GM23338 (cell line): ENCODE data around the gene MERTK. TPM values are rescaled to one million over a fixed set of nuclear protein-coding genes. Genes with fewer than 3 reads are reported as not detected.

Experiments used
- ATAC-seq: fragments of 200-7000 bp; cut with Tn5 transposase; 3 replicates; pipeline ENCODE4 v1.9.1; 2020
- DNase-seq: peaks from one replicate; pipeline ENCODE4 v3.0.0-alpha.2; 2015; ENCODE audit warnings: low spot score
- H2AFZ ChIP-seq: fragments of 200-600 bp; sonication (generic); 2 replicates; pipeline ENCODE4 v1.8.0; 2016; ENCODE audit warnings: antibody characterized with exemption, mild to moderate bottlenecking, moderate library complexity
- H3F3A ChIP-seq: fragments of 200-600 bp; sonication (generic); replicated peaks from 2 replicates; pipeline ENCODE4 v1.8.0; 2017; ENCODE audit warnings: antibody characterized with exemption, mixed run types, low read depth
- H3K27ac ChIP-seq: fragments of 200-600 bp; sonication (generic); 2 replicates; pipeline ENCODE4 v1.6.1; 2016; ENCODE audit warnings: low read depth
- H3K27me3 ChIP-seq: fragments of 200-600 bp; sonication (generic); 2 replicates; pipeline ENCODE4 v1.8.0; 2016; ENCODE audit warnings: mild to moderate bottlenecking, mixed run types, moderate library complexity; ENCODE audit not compliant: insufficient read depth
- H3K36me3 ChIP-seq: fragments of 200-600 bp; sonication (generic); 2 replicates; pipeline ENCODE4 v1.8.0; 2016; ENCODE audit warnings: mild to moderate bottlenecking; ENCODE audit not compliant: insufficient read depth
- H3K4me1 ChIP-seq: fragments of 200-600 bp; sonication (generic); 2 replicates; pipeline ENCODE4 v1.8.0; 2016; ENCODE audit warnings: mild to moderate bottlenecking, moderate library complexity; ENCODE audit not compliant: insufficient read depth
- H3K4me2 ChIP-seq: fragments of 200-600 bp; sonication (generic); 2 replicates; pipeline ENCODE4 v1.7.1; 2017; ENCODE audit warnings: mixed run types
- H3K4me3 ChIP-seq: fragments of 200-600 bp; sonication (generic); 2 replicates; pipeline ENCODE4 v1.6.1; 2016; ENCODE audit warnings: mixed run types
- H3K79me2 ChIP-seq: fragments of 200-600 bp; sonication (generic); replicated peaks from 2 replicates; pipeline ENCODE4 v1.8.0; 2017; ENCODE audit warnings: mild to moderate bottlenecking; ENCODE audit not compliant: insufficient read depth
- H3K9me2 ChIP-seq: fragments of 200-600 bp; sonication (generic); 2 replicates; pipeline ENCODE4 v1.8.0; 2017; ENCODE audit not compliant: insufficient read depth
- H4K20me1 ChIP-seq: fragments of 200-600 bp; sonication (generic); replicated peaks from 2 replicates; pipeline ENCODE4 v1.8.0; 2017; ENCODE audit warnings: mild to moderate bottlenecking; ENCODE audit not compliant: insufficient read depth
- H3K27ac Mint-ChIP-seq: 2 replicates; pipeline ENCODE4 v1.8.0; 2020; ENCODE audit warnings: inconsistent platforms, mild to moderate bottlenecking, moderate library complexity, mixed read lengths
- H3K27me3 Mint-ChIP-seq: 3 replicates; pipeline ENCODE4 v1.8.0; 2022; ENCODE audit warnings: low read depth, mild to moderate bottlenecking, moderate library complexity, mixed read lengths, inconsistent platforms; ENCODE audit not compliant: insufficient read depth, poor library complexity
- H3K36me3 Mint-ChIP-seq: 3 replicates; pipeline ENCODE4 v1.8.0; 2021; ENCODE audit warnings: low read depth, mild to moderate bottlenecking, inconsistent platforms, moderate library complexity, mixed read lengths
- H3K4me1 Mint-ChIP-seq: 3 replicates; pipeline ENCODE4 v1.8.0; 2020; ENCODE audit warnings: mild to moderate bottlenecking, inconsistent platforms, mixed read lengths
- H3K4me3 Mint-ChIP-seq: 3 replicates; pipeline ENCODE4 v1.8.0; 2021; ENCODE audit warnings: moderate library complexity, mild to moderate bottlenecking, inconsistent platforms, mixed read lengths
- H3K9me3 Mint-ChIP-seq: 3 replicates; pipeline ENCODE4 v1.8.0; 2020; ENCODE audit warnings: moderate library complexity, mild to moderate bottlenecking, inconsistent platforms, mixed read lengths
- CREB1 ChIP-seq: fragments of 250-450 bp; sonication (Bioruptor Pico); IDR thresholded peaks from 2 replicates; pipeline ENCODE4 v1.5.0; 2020; ENCODE audit warnings: low read depth, mild to moderate bottlenecking, moderate library complexity
- ETS1 ChIP-seq: IDR thresholded peaks from 2 replicates; pipeline ENCODE4 v1.6.1; 2016; ENCODE audit warnings: antibody characterized with exemption
- EZH2 ChIP-seq: fragments of 200-600 bp; sonication (generic); IDR thresholded peaks from one replicate; pipeline ENCODE4 v1.8.0; 2017; ENCODE audit warnings: antibody characterized with exemption, mild to moderate bottlenecking, low read depth; ENCODE audit not compliant: unreplicated experiment
- EZH2phosphoT487 ChIP-seq: fragments of 200-600 bp; sonication (generic); IDR thresholded peaks from one replicate; pipeline ENCODE4 v1.8.1; 2018; ENCODE audit warnings: antibody characterized with exemption; ENCODE audit not compliant: unreplicated experiment
- JUNB ChIP-seq: IDR thresholded peaks from one replicate; pipeline ENCODE4 v1.6.1; 2016; ENCODE audit warnings: antibody characterized with exemption; ENCODE audit not compliant: unreplicated experiment
- POLR2AphosphoS5 ChIP-seq: IDR thresholded peaks from 2 replicates; pipeline ENCODE4 v1.6.1; 2016; ENCODE audit warnings: antibody characterized with exemption, low read depth
- ZNF114 ChIP-seq: fragments of 250-450 bp; sonication (Bioruptor Pico); IDR thresholded peaks from 2 replicates; pipeline ENCODE4 v1.5.0; 2020; ENCODE audit warnings: mild to moderate bottlenecking, moderate library complexity
- ZNF331 ChIP-seq: fragments of 250-450 bp; sonication (Bioruptor Pico); IDR thresholded peaks from 2 replicates; pipeline ENCODE4 v1.5.0; 2020; ENCODE audit warnings: low read depth, mild to moderate bottlenecking, moderate library complexity
- ZNF462 ChIP-seq: fragments of 250-450 bp; sonication (Bioruptor Pico); IDR thresholded peaks from 2 replicates; pipeline ENCODE4 v1.5.0; 2020; ENCODE audit warnings: mild to moderate bottlenecking, moderate library complexity
- polyA plus RNA-seq: library from polyadenylated mRNA; unstranded; fragments of >200 nt; fragmentation: Nextera tagmentation; extraction: Ambion mirVana; gene quantifications from 2 replicates; pipeline ENCODE4 v1.2.1, GENCODE V29; 2016
- total RNA-seq: library from RNA; depleted of rRNA; stranded (reverse); fragments of >200 nt; shearing (Covaris generic); gene quantifications from 2 replicates; pipeline ENCODE4 v1.2.3, GENCODE V29; 2014
- TF ChIP-seq, protein P1 (sequence below), 2 experiments: fragments of 200-600 bp in 1 of 2; sonication (generic) in 1 of 2; conservative IDR thresholded peaks; 2 replicates each; pipeline versions ENCODE4 v1.5.1 to v1.6.1; 2016 to 2017; ENCODE audit warnings: antibody characterized with exemption in 2 of 2, low read depth in 2 of 2, mild to moderate bottlenecking in 2 of 2, moderate library complexity in 1 of 2

MERTK gene
- total and polyA plus RNA-seq, 2 experiments from 2014 or later, result 3.0 to 9.0 TPM

- Histone ChIP-seq H4K20me1 (no peaks in the 10 kb centered on the region; the same call in 1 of the 2 replicates), H3K36me3 (no peaks in the 10 kb centered on the region; the same call in 1 of the 2 replicates), H3K79me2 (no peaks in the 10 kb centered on the region), H3K4me3 (no peak overlapping the region), H2AFZ (no peak overlapping the region), H3K4me1 (no peaks in the 10 kb centered on the region), H3F3A (no peaks in the 10 kb centered on the region), H3K27me3 (no peaks in the 10 kb centered on the region), H3K27ac (no peak overlapping the region), H3K9me2 (no peaks in the 10 kb centered on the region), H3K4me2 (no peak overlapping the region)
- Mint-ChIP-seq H3K27ac (no peak overlapping the region), H3K9me3 (no peaks in the 10 kb centered on the region), H3K27me3 (peaks cover 3% of the 10 kb centered on the region), H3K4me3 (no peak overlapping the region), H3K36me3 (no peaks in the 10 kb centered on the region; the same call in 2 of the 3 replicates), H3K4me1 (no peaks in the 10 kb centered on the region)
- DNase-seq (no peak), ATAC-seq (no peak)
- TF ChIP-seq ZNF462 (CRISPR knock-in tag) (no peak), EZH2 (no peak), ZNF331 (no peak), EZH2phosphoT487 (no peak), JUNB (no peak), ETS1 (no peak), ZNF114 (CRISPR knock-in tag) (no peak), POLR2AphosphoS5 (no peak), CREB1 (CRISPR knock-in tag) (no peak)
- TF ChIP-seq, protein P1, sequence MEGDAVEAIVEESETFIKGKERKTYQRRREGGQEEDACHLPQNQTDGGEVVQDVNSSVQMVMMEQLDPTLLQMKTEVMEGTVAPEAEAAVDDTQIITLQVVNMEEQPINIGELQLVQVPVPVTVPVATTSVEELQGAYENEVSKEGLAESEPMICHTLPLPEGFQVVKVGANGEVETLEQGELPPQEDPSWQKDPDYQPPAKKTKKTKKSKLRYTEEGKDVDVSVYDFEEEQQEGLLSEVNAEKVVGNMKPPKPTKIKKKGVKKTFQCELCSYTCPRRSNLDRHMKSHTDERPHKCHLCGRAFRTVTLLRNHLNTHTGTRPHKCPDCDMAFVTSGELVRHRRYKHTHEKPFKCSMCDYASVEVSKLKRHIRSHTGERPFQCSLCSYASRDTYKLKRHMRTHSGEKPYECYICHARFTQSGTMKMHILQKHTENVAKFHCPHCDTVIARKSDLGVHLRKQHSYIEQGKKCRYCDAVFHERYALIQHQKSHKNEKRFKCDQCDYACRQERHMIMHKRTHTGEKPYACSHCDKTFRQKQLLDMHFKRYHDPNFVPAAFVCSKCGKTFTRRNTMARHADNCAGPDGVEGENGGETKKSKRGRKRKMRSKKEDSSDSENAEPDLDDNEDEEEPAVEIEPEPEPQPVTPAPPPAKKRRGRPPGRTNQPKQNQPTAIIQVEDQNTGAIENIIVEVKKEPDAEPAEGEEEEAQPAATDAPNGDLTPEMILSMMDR (conservative IDR thresholded peaks at IDR 0.05; ENCODE audit: low read depth in 2 of 2), result no peak
These were observed 107.6 kb downstream of the MERTK start for GRCh38 chr2:112006076-112006410.
